Hepatocyte (in vitro differentiated cells): ENCODE results near the gene TTC6.

ENCODE experiments used
- CTCF ChIP-seq: fragments of 200-600 bp; sonication (generic); IDR thresholded peaks from 2 replicates; pipeline ENCODE4 v1.5.1; 2016; ENCODE audit warnings: antibody characterized with exemption, mild to moderate bottlenecking; ENCODE audit not compliant: poor library complexity
- EZH2 ChIP-seq: fragments of 200-600 bp; sonication (generic); IDR thresholded peaks from 2 replicates; pipeline ENCODE4 v1.6.1; 2016; ENCODE audit warnings: antibody characterized with exemption, mild to moderate bottlenecking, borderline replicate concordance

DNA sequence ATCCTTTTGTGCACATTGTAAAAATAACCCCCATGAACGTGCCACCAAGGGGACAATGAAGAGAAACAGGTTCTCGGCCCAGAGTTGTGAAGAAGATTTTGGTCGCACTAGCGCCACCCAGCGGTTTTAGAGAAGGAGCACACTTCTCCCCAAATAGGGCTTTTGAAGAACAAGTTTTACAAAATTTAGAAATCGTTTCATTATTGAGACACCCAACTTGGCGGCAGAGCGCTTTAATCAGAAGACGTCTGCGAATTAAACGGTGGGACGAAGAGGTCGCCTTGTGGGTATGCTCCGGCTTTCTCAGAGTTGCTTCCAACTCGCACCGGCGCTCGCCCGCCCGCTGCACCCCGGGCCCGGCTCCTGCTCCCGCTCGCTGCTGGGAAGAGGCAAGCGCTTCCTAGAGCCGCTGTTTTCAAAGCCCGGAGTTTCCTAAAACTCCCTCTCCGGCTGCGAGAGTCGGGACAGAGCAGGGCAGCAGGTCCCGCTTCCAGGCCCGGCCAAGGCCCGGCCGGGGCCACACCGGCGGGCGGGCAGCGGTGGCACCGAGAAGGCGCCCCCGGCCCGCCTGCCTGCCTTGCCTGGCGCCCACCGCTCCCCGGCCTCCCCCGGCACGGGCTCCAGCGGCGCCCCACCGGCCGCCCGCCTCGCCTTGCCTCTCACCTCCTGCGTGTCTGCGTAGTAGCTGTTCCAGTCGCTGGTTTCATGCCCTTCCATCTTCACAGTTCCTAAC is 1.0 kb upstream of the TTC6 start:
- TF ChIP-seq CTCF = peak; percentile 83
- TF ChIP-seq EZH2 = peak; percentile 53
